ENCODE results near the gene DEPDC4. TPM values are rescaled to one million over a fixed set of nuclear protein-coding genes. Genes with fewer than 3 reads are reported as not detected.

Gene DEPDC4
- total RNA-seq, 1 donor from 2014 or later: not detected

- H3K27ac ChIP-seq: peak overlapping the region; percentile 72
- TF ChIP-seq POLR2AphosphoS5 (IDR thresholded peaks at IDR 0.05; ENCODE audit: insufficient read depth in 1 of 2, low read depth in 1 of 2): no peak
- no peak for TF ChIP-seq CTCF (IDR thresholded peaks at IDR 0.05)
- no peak for TF ChIP-seq POLR2A (IDR thresholded peaks at IDR 0.05)
- no peaks in the 10 kb centered on the region for H3K36me3 ChIP-seq
- H3K4me3 ChIP-seq: peak overlapping the region; percentile 70 to 87
- H3K4me1 ChIP-seq: peaks cover 23% of the 10 kb centered on the region
- H3K27me3 ChIP-seq: no peaks in the 10 kb centered on the region
- intact Hi-C loops (cut with DNase I): no loop called here
- DNase-seq (ENCODE audit: extremely low spot score in 2 of 2): no peak
- no peaks in the 10 kb centered on the region for H3K9me3 ChIP-seq
These were observed 67.9 kb downstream of the DEPDC4 start for GRCh38 chr12:100199023-100199346.

GRCh38 chr12:100197486-100197885, 69.4 kb downstream of the DEPDC4 start:
- H3K36me3 ChIP-seq: no peaks in the 10 kb centered on the region
- no peaks in the 10 kb centered on the region for H3K9me3 ChIP-seq
- peaks cover 21% of the 10 kb centered on the region for H3K4me1 ChIP-seq
- no peak overlapping the region for H3K27ac ChIP-seq
- TF ChIP-seq POLR2A (IDR thresholded peaks at IDR 0.05) (no peak), CTCF (IDR thresholded peaks at IDR 0.05) (no peak), POLR2AphosphoS5 (IDR thresholded peaks at IDR 0.05; ENCODE audit: insufficient read depth in 1 of 2, low read depth in 1 of 2) (no peak)
- DNase-seq (ENCODE audit: extremely low spot score in 2 of 2): no peak
- no peaks in the 10 kb centered on the region for H3K27me3 ChIP-seq
- H3K4me3 ChIP-seq: no peak overlapping the region
- intact Hi-C loops (cut with DNase I): no loop called here

- Histone ChIP-seq H3K9me3 (no peaks in the 10 kb centered on the region), H3K27ac (no peak overlapping the region), H3K27me3 (no peaks in the 10 kb centered on the region), H3K4me1 (no peaks in the 10 kb centered on the region), H3K36me3 (no peaks in the 10 kb centered on the region), H3K4me3 (no peak overlapping the region)
- no peak for DNase-seq (ENCODE audit: extremely low spot score in 2 of 2)
- intact Hi-C loops (cut with DNase I): no loop called here
- TF ChIP-seq POLR2AphosphoS5 (IDR thresholded peaks at IDR 0.05; ENCODE audit: insufficient read depth in 1 of 2, low read depth in 1 of 2) (no peak), POLR2A (IDR thresholded peaks at IDR 0.05) (no peak), CTCF (IDR thresholded peaks at IDR 0.05) (no peak)
These were observed 73.8 kb downstream of the DEPDC4 start for GRCh38 chr12:100193085-100193484.

Small RNA genes within 50 kb of the gene (small RNA-seq; reads per million reads assigned to genes)
- not detected for gene RF00019

Other genes starting within 250 kb of the DEPDC4 start
- 21.9 TPM for gene BLTP3B, start 124.2 kb downstream of the DEPDC4 start, total RNA-seq
- 6.6 TPM for gene ACTR6, start 66.3 kb downstream of the DEPDC4 start, total RNA-seq
- 48.1 TPM for gene SCYL2, start 98 bp upstream of the DEPDC4 start, total RNA-seq
- gene SLC17A8, start 90.0 kb upstream of the DEPDC4 start, total RNA-seq: not detected
- not detected for gene NR1H4, start 206.8 kb upstream of the DEPDC4 start, total RNA-seq